SK-N-SH (cell line): Measurements from ENCODE around the gene OR1K1. TPM values are rescaled to one million over a fixed set of nuclear protein-coding genes. Genes with fewer than 3 reads are reported as not detected.

Experiments used
- CTCF ChIA-PET: fragments of 300-600, 350-600 bp; formaldehyde crosslinking; extraction: SDS; loops from one replicate; lab custom pipeline; 2021; lab: Yijun Ruan, JAX
- POLR2A ChIA-PET: fragments of 350-600 bp; sonication (Branson Sonifier 250); formaldehyde crosslinking; extraction: SDS; loops from one replicate; lab custom pipeline; 2020; ENCODE audit warnings: antibody characterized with exemption, inconsistent platforms; lab: Yijun Ruan, JAX
- DNase-seq: peaks from one replicate; pipeline ENCODE4 v3.0.0; 2012
- H2AFZ ChIP-seq: fragments of 200-600 bp; sonication (generic); 2 replicates; pipeline ENCODE4 v1.8.1; 2016; ENCODE audit warnings: antibody characterized with exemption, mild to moderate bottlenecking, low read depth
- H3F3A ChIP-seq: fragments of 200-600 bp; sonication (generic); replicated peaks from 2 replicates; pipeline ENCODE3; 2016; ENCODE audit warnings: antibody characterized with exemption, mild to moderate bottlenecking; ENCODE audit not compliant: insufficient read depth
- H3K27ac ChIP-seq, 2 experiments: fragments of 200-500 bp in 1 of 2; fragments of 200-600 bp in 1 of 2; sonication (Bioruptor generic) in 1 of 2; sonication (generic), shearing (Covaris generic) in 1 of 2; 2 replicates each; pipeline versions ENCODE4 v1.5.1 to v1.6.1; 2014 to 2016; ENCODE audit warnings: low read depth in 2 of 2, inconsistent platforms in 1 of 2, low read length in 1 of 2, mild to moderate bottlenecking in 1 of 2, mixed read lengths in 1 of 2
- H3K27me3 ChIP-seq: fragments of 200-600 bp; sonication (generic), shearing (Covaris generic); 2 replicates; pipeline ENCODE4 v1.6.1; 2016; ENCODE audit warnings: mixed run types; ENCODE audit not compliant: insufficient read depth
- H3K36me3 ChIP-seq, 2 experiments: fragments of 200-500 bp in 1 of 2; fragments of 200-600 bp in 1 of 2; sonication (Bioruptor generic) in 1 of 2; sonication (generic) in 1 of 2; replicated peaks in 1 of 2; 2 replicates each; pipeline versions ENCODE3 to v1.5.1; 2014 to 2016; ENCODE audit warnings: low read length in 1 of 2, mild to moderate bottlenecking in 1 of 2; ENCODE audit not compliant: insufficient read depth in 2 of 2, control insufficient read depth in 1 of 2
- H3K4me1 ChIP-seq, 2 experiments: fragments of 200-500 bp in 1 of 2; fragments of 200-600 bp in 1 of 2; sonication (Bioruptor generic) in 1 of 2; sonication (generic), shearing (Covaris generic) in 1 of 2; 2 replicates each; pipeline versions ENCODE4 v1.5.1 to v1.6.1; 2014 to 2016; ENCODE audit warnings: low read depth in 1 of 2, low read length in 1 of 2, mixed run types in 1 of 2; ENCODE audit not compliant: insufficient read depth in 2 of 2, control insufficient read depth in 1 of 2
- H3K4me2 ChIP-seq: fragments of 200-600 bp; sonication (generic), shearing (Covaris generic); 2 replicates; pipeline ENCODE4 v1.6.1; 2017; ENCODE audit warnings: mixed run types
- H3K4me3 ChIP-seq, 2 experiments: fragments of 200-500 bp in 1 of 2; fragments of 200-600 bp in 1 of 2; sonication (Bioruptor generic) in 1 of 2; sonication (generic), shearing (Covaris generic) in 1 of 2; 2 replicates each; pipeline versions ENCODE4 v1.5.1 to v1.8.1; 2014 to 2016; ENCODE audit warnings: low read depth in 2 of 2, inconsistent platforms in 1 of 2, low read length in 1 of 2, mild to moderate bottlenecking in 1 of 2, mixed read lengths in 1 of 2, moderate library complexity in 1 of 2
- H3K79me2 ChIP-seq: fragments of 200-600 bp; sonication (generic); 2 replicates; pipeline ENCODE4 v1.8.1; 2017; ENCODE audit warnings: mild to moderate bottlenecking; ENCODE audit not compliant: insufficient read depth
- H3K9ac ChIP-seq: fragments of 200-600 bp; sonication (generic); 2 replicates; pipeline ENCODE4 v1.6.1; 2017; ENCODE audit warnings: mixed run types
- H3K9me2 ChIP-seq: fragments of 200-600 bp; sonication (generic); 2 replicates; pipeline ENCODE4 v1.6.1; 2017; ENCODE audit warnings: mixed run types
- H3K9me3 ChIP-seq: fragments of 200-600 bp; sonication (generic); 2 replicates; pipeline ENCODE4 v1.6.1; 2017; ENCODE audit warnings: mixed run types, mild to moderate bottlenecking, moderate library complexity
- H4K20me1 ChIP-seq: fragments of 200-600 bp; sonication (generic); 2 replicates; pipeline ENCODE4 v1.6.1; 2017; ENCODE audit warnings: mild to moderate bottlenecking, mixed run types; ENCODE audit not compliant: insufficient read depth
- EP300 ChIP-seq, 2 experiments: IDR thresholded peaks; 2 replicates each; pipeline versions ENCODE4 v1.4.0 to v1.6.1; 2012; ENCODE audit warnings: borderline replicate concordance in 1 of 2, low read depth in 1 of 2, low read length in 1 of 2
- FOSL2 ChIP-seq: IDR thresholded peaks from 2 replicates; pipeline ENCODE4 v1.4.0; 2012; ENCODE audit warnings: low read depth, mild to moderate bottlenecking, moderate library complexity, borderline replicate concordance
- FOXJ3 ChIP-seq: sonication (generic); formaldehyde crosslinking; IDR thresholded peaks from 2 replicates; pipeline ENCODE4 v1.5.1; 2020; ENCODE audit warnings: mild to moderate bottlenecking, missing genetic modification reagents
- GATA2 ChIP-seq: sonication (generic); formaldehyde crosslinking; IDR thresholded peaks from 2 replicates; pipeline ENCODE4 v1.5.0; 2020; ENCODE audit warnings: mild to moderate bottlenecking, missing genetic modification reagents
- IRF3 ChIP-seq: fragments of 150-350 bp; IDR thresholded peaks from 2 replicates; pipeline ENCODE4 v1.6.1; 2016; ENCODE audit warnings: mild to moderate bottlenecking, low read depth, low read length
- MEF2A ChIP-seq: IDR thresholded peaks from 2 replicates; pipeline ENCODE4 v1.4.0; 2012; ENCODE audit warnings: low read depth, borderline replicate concordance
- MXI1 ChIP-seq: IDR thresholded peaks from 2 replicates; pipeline ENCODE4 v1.6.1; 2012; ENCODE audit warnings: mild to moderate bottlenecking, low read depth, low read length, improper control_type of control experiment
- NRF1 ChIP-seq: IDR thresholded peaks from 2 replicates; pipeline ENCODE4 v1.6.1; 2012; ENCODE audit warnings: low read depth, mild to moderate bottlenecking, low read length
- REST ChIP-seq: IDR thresholded peaks from 2 replicates; pipeline ENCODE4 v1.6.1; 2012; ENCODE audit warnings: mild to moderate bottlenecking, low read depth, low read length, moderate library complexity
- RFX5 ChIP-seq: IDR thresholded peaks from 2 replicates; pipeline ENCODE4 v1.6.1; 2012; ENCODE audit warnings: mild to moderate bottlenecking, improper control_type of control experiment, low read length
- RXRA ChIP-seq: IDR thresholded peaks from 2 replicates; pipeline ENCODE4 v1.4.0; 2012; ENCODE audit warnings: low read depth, mild to moderate bottlenecking, borderline replicate concordance
- SIN3A ChIP-seq: IDR thresholded peaks from 2 replicates; pipeline ENCODE4 v1.6.1; 2012; ENCODE audit warnings: low read depth, mild to moderate bottlenecking, low read length, moderate library complexity, borderline replicate concordance
- SMC3 ChIP-seq: IDR thresholded peaks from 2 replicates; pipeline ENCODE4 v1.6.1; 2012; ENCODE audit warnings: low read depth, low read length, improper control_type of control experiment
- TAF1 ChIP-seq: IDR thresholded peaks from 2 replicates; pipeline ENCODE4 v1.6.1; 2012; ENCODE audit warnings: low read depth, mild to moderate bottlenecking, low read length, moderate library complexity, borderline replicate concordance
- TCF12 ChIP-seq: IDR thresholded peaks from 2 replicates; pipeline ENCODE4 v1.4.0; 2012
- USF2 ChIP-seq: fragments of 150-350 bp; IDR thresholded peaks from 2 replicates; pipeline ENCODE4 v1.6.1; 2017; ENCODE audit warnings: antibody characterized with exemption, low read length, low read depth, borderline replicate concordance
- YY1 ChIP-seq: IDR thresholded peaks from 2 replicates; pipeline ENCODE4 v1.4.0; 2012; ENCODE audit warnings: low read depth, mild to moderate bottlenecking
- WGBS: methylation state at CpG from one replicate; pipeline ENCODE4 v1.1.6; 2017; ENCODE audit warnings: low lambda C conversion rate; 5-methylcytosine and 5-hydroxymethylcytosine counted together
- polyA plus RNA-seq, 3 experiments: library from polyadenylated mRNA; depleted of rRNA; stranded (reverse); fragments of >200 nt; gene quantifications; 2 replicates each; pipeline ENCODE4 v1.2.3, GENCODE V29; 2012
- TF ChIP-seq, protein P1 (sequence below): IDR thresholded peaks from 2 replicates; pipeline ENCODE4 v1.4.0; 2012; ENCODE audit warnings: low read depth, borderline replicate concordance
- TF ChIP-seq, protein P2 (sequence below): IDR thresholded peaks from 2 replicates; pipeline ENCODE4 v1.4.0; 2012; ENCODE audit warnings: low read depth, borderline replicate concordance

The OR1K1 gene
- polyA plus RNA-seq, 1 of the 3 experiments (the other 2 are of a cell fraction), result not detected

GRCh38 chr9:122844137-122844536 is 44.2 kb downstream of the OR1K1 start:
- Histone ChIP-seq H3K36me3 (peaks cover 40 to 43% of the 10 kb centered on the region in 2 experiments), H3K4me3 (no peak overlapping the region), H3K9ac (no peak overlapping the region), H3F3A (peaks cover 21% of the 10 kb centered on the region), H3K4me1 (no peaks in the 10 kb centered on the region), H4K20me1 (no peaks in the 10 kb centered on the region), H3K9me2 (no peaks in the 10 kb centered on the region), H3K4me2 (no peak overlapping the region), H3K27ac (no peak overlapping the region), H3K9me3 (no peaks in the 10 kb centered on the region), H3K79me2 (no peaks in the 10 kb centered on the region), H3K27me3 (no peaks in the 10 kb centered on the region), H2AFZ (no peak overlapping the region)
- TF ChIP-seq SMC3 (no peak), TCF12 (no peak), SIN3A (no peak), TAF1 (no peak), FOXJ3 (CRISPR knock-in tag) (no peak), NRF1 (no peak), MEF2A (no peak), RXRA (no peak), RFX5 (no peak), EP300 (IDR thresholded peaks at IDR 0.05; ENCODE audit: borderline replicate concordance in 1 of 2, low read depth in 1 of 2, low read length in 1 of 2) (no peak), USF2 (no peak), REST (no peak), IRF3 (no peak), MXI1 (no peak), GATA2 (CRISPR knock-in tag) (no peak), FOSL2 (no peak), YY1 (no peak)
- TF ChIP-seq, protein P1, sequence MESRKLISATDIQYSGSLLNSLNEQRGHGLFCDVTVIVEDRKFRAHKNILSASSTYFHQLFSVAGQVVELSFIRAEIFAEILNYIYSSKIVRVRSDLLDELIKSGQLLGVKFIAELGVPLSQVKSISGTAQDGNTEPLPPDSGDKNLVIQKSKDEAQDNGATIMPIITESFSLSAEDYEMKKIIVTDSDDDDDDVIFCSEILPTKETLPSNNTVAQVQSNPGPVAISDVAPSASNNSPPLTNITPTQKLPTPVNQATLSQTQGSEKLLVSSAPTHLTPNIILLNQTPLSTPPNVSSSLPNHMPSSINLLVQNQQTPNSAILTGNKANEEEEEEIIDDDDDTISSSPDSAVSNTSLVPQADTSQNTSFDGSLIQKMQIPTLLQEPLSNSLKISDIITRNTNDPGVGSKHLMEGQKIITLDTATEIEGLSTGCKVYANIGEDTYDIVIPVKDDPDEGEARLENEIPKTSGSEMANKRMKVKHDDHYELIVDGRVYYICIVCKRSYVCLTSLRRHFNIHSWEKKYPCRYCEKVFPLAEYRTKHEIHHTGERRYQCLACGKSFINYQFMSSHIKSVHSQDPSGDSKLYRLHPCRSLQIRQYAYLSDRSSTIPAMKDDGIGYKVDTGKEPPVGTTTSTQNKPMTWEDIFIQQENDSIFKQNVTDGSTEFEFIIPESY, result no peak
- TF ChIP-seq, protein P2, sequence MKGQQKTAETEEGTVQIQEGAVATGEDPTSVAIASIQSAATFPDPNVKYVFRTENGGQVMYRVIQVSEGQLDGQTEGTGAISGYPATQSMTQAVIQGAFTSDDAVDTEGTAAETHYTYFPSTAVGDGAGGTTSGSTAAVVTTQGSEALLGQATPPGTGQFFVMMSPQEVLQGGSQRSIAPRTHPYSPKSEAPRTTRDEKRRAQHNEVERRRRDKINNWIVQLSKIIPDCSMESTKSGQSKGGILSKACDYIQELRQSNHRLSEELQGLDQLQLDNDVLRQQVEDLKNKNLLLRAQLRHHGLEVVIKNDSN, result no peak
- no peak for DNase-seq
- 95% methylated on average over 1 of the region's 1 CpG for WGBS
- ChIA-PET POLR2A (no interaction called here), CTCF (interaction anchor here (1.5 kb wide), 1 partner anchor 9 kb away, joined by 4 read pairs; no protein-coding TSS in a partner anchor)
